Esophagus muscularis mucosa (tissue), 4 donors: ENCODE data around the gene CBX1. TPM values are rescaled to one million over a fixed set of nuclear protein-coding genes. Genes with fewer than 3 reads are reported as not detected.

Source experiments
- DNase-seq: peaks from one replicate; pipeline ENCODE4 v3.0.0-alpha.2; 2017; ENCODE audit errors: extremely low spot score
- H3K27ac ChIP-seq, 4 donors: fragments of 200-600 bp; sonication (generic); replicated peaks in 1 of 4; 1 replicate in 3 of 4; 2 replicates in 1 of 4; pipeline ENCODE4 v1.5.1; 2016 to 2019; ENCODE audit warnings: mild to moderate bottlenecking in 1 of 4
- H3K27me3 ChIP-seq, 4 donors: fragments of 200-600 bp; sonication (generic); one replicate each; pipeline versions ENCODE4 v1.5.1 to v1.6.0; 2016 to 2019
- H3K36me3 ChIP-seq, 4 donors: fragments of 200-600 bp; sonication (generic); one replicate each; pipeline ENCODE4 v1.5.1; 2016 to 2019
- H3K4me1 ChIP-seq, 4 donors: fragments of 200-600 bp; sonication (generic); one replicate each; pipeline ENCODE4 v1.5.1; 2016 to 2019
- H3K4me3 ChIP-seq, 4 donors: fragments of 200-600 bp; sonication (generic); 1 replicate in 2 of 4; 2 replicates in 2 of 4; pipeline ENCODE4 v1.5.1; 2016 to 2019; ENCODE audit warnings: mild to moderate bottlenecking in 4 of 4, moderate library complexity in 1 of 4
- H3K9me3 ChIP-seq, 4 donors: fragments of 200-600 bp; sonication (generic); 1 replicate in 3 of 4; 2 replicates in 1 of 4; pipeline ENCODE4 v1.5.1; 2016 to 2019
- EP300 ChIP-seq: sonication (generic); formaldehyde crosslinking; IDR thresholded peaks from one replicate; pipeline ENCODE4 v1.6.1; 2017; ENCODE audit warnings: antibody characterized with exemption
- POLR2A ChIP-seq: fragments of 450-650 bp; IDR thresholded peaks from one replicate; pipeline ENCODE4 v1.6.1; 2017; ENCODE audit warnings: antibody characterized with exemption, moderate library complexity, mild to moderate bottlenecking, low read depth
- POLR2AphosphoS5 ChIP-seq, 2 donors: sonication (generic); formaldehyde crosslinking; IDR thresholded peaks; one replicate each; pipeline ENCODE4 v1.6.1; 2017; ENCODE audit warnings: antibody characterized with exemption in 2 of 2
- WGBS: methylation state at CpG from one replicate; pipeline ENCODE4 v1.1.5; 2018; 5-methylcytosine and 5-hydroxymethylcytosine counted together
- intact Hi-C: fragments of 100-400 bp; cut with DNase I; formaldehyde crosslinking; loops from one replicate; pipeline ENCODE4 v1.15.1; 2023
- total RNA-seq, 4 donors: library from RNA; depleted of rRNA; stranded (reverse); fragments of >200 nt; gene quantifications; one replicate each; pipeline versions ENCODE4 v1.1.0 to v1.2.1, GENCODE V29; 2016
- TF ChIP-seq, protein P1 (sequence below), 3 experiments: fragments of 200-600 bp in 2 of 3; fragments of 450-650 bp in 1 of 3; sonication (generic) in 2 of 3; IDR thresholded peaks; one replicate each; pipeline ENCODE4 v1.5.1; 2017 to 2019; ENCODE audit warnings: antibody characterized with exemption in 3 of 3, mild to moderate bottlenecking in 2 of 3, moderate library complexity in 1 of 3

The CBX1 gene
- total RNA-seq, 4 donors from 2014 or later: 32.1 to 59.5 (median 39.7) TPM

DNA sequence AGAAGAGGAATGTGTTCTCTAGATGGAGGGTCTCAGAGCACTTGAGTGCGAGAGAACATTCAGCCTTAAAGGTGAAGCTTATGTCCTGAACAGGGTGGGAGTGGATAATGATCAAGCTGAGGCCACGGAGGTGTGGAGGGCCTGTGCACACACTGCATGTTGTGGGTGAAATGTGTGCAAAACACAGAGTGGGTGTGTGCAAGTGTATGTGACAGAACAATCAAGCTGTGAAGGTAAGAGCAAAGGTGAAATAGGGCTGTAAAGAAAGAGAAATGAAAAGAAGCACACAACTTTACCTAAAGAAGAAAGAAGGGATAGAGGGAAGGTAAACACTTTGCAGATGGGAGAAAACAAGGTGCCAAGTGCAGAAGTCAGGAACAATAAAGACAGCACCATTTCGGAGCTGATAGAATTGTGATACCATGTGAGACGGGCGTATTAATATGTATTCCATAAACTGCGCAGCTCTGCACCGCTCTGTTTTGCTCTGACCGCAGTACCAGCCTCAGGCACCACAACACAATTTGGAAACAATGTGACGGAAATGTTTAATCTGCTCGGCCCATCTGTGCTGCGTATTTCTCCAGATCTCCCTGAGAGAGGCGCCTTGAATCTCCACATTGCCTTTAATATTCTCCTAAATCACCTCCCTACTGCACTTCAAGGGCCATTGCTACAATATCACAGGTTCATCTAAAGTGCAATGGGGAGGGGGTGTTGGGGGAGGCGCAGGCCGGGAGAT is 46.9 kb upstream of the CBX1 start:
- TF ChIP-seq EP300 (no peak), POLR2AphosphoS5 (IDR thresholded peaks at IDR 0.05) (no peak), POLR2A (no peak)
- TF ChIP-seq, protein P1, sequence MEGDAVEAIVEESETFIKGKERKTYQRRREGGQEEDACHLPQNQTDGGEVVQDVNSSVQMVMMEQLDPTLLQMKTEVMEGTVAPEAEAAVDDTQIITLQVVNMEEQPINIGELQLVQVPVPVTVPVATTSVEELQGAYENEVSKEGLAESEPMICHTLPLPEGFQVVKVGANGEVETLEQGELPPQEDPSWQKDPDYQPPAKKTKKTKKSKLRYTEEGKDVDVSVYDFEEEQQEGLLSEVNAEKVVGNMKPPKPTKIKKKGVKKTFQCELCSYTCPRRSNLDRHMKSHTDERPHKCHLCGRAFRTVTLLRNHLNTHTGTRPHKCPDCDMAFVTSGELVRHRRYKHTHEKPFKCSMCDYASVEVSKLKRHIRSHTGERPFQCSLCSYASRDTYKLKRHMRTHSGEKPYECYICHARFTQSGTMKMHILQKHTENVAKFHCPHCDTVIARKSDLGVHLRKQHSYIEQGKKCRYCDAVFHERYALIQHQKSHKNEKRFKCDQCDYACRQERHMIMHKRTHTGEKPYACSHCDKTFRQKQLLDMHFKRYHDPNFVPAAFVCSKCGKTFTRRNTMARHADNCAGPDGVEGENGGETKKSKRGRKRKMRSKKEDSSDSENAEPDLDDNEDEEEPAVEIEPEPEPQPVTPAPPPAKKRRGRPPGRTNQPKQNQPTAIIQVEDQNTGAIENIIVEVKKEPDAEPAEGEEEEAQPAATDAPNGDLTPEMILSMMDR (IDR thresholded peaks at IDR 0.05): no peak
- WGBS: 59% methylated on average over 14 of the region's 14 CpGs
- intact Hi-C loops: no loop called here

DNA sequence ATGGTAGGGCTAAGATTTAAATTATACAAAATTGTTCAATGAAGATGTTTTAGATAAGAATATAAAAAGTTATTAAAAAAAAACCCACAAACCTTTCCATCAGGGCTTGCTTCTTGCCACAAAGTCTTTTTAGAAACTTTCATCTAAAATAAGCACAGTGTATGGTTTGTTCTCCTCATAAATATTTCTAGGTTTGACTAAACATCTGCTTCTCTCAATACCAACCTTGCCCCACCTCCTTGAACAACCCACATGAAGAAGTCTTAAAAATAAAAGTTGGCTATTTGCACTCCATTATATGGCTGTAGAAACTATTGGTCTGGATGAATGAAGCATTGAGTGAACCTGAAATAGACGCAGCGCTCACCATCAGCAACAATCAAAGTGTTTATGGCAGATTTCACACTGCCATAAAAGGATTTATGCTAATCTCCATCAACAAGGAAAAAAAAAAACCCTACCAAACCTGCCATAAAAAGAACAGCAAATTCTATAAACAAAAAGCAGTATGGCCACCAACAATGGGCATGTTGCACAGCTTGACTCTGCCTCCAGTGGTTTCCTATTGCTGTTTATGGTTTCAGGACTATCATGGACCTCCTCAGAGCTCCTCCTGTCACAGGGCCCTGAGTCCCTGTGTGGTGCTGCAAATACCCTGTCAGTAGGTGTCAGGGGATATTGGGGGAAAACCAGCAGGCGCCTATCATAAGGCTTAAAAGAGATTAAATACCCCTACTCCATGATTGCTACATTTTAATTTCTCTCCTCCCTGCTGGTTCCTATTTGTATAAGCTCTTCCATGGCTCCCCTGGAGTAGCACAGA is 43.9 kb upstream of the CBX1 start:
- TF ChIP-seq POLR2AphosphoS5 (IDR thresholded peaks at IDR 0.05) (no peak), POLR2A (no peak), EP300 (no peak)
- TF ChIP-seq, protein P1 (IDR thresholded peaks at IDR 0.05): no peak
- Histone ChIP-seq H3K27ac (no peak overlapping the region), H3K4me3 (no peak overlapping the region), H3K36me3 (no peaks in the 10 kb centered on the region), H3K9me3 (no peaks in the 10 kb centered on the region), H3K27me3 (peaks cover 0 to 91% (median 13%) of the 10 kb centered on the region in 4 donors), H3K4me1 (no peaks in the 10 kb centered on the region)
- 94% methylated on average over 3 of the region's 3 CpGs for WGBS
- no peak for DNase-seq
- intact Hi-C loops: no loop called here

More for the DNA sequence above, 46.9 kb upstream of the CBX1 start:
- no peaks in the 10 kb centered on the region for H3K4me1 ChIP-seq
- no peaks in the 10 kb centered on the region for H3K9me3 ChIP-seq
- no peak for DNase-seq
- H3K36me3 ChIP-seq: no peaks in the 10 kb centered on the region
- H3K27me3 ChIP-seq: peaks cover 0 to 90% (median 15%) of the 10 kb centered on the region in 4 donors
- no peak overlapping the region for H3K4me3 ChIP-seq
- H3K27ac ChIP-seq: no peak overlapping the region

DNA sequence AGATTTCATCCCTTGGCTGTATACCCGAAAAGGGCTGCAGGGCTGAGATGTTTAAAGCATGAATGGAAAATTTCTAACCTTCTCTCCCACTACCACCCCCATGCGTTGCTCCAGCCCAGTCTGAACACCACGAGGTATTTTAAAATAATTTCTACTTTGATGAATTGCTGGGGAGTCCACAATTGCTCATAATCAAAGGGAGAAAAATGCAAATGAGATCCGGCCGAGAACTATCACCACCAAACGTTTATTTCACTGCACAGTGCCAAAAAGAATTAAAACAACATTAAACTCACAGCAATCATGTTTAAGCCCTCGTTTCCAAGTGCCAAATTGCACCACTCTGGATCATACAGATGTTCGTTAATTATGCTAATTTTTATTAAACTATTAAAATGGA is 43.0 kb upstream of the CBX1 start:
- peaks cover 0 to 81% (median 11%) of the 10 kb centered on the region in 4 donors for H3K27me3 ChIP-seq
- H3K4me1 ChIP-seq: no peaks in the 10 kb centered on the region
- no peaks in the 10 kb centered on the region for H3K36me3 ChIP-seq
- H3K4me3 ChIP-seq: no peak overlapping the region
- no peak overlapping the region for H3K27ac ChIP-seq
- DNase-seq: no peak
- 46% methylated on average over 8 of the region's 8 CpGs for WGBS
- no peaks in the 10 kb centered on the region for H3K9me3 ChIP-seq
- TF ChIP-seq, protein P1 (IDR thresholded peaks at IDR 0.05): no peak
- TF ChIP-seq POLR2A (no peak), EP300 (no peak), POLR2AphosphoS5 (IDR thresholded peaks at IDR 0.05) (no peak)
- intact Hi-C loops: no loop called here

DNA sequence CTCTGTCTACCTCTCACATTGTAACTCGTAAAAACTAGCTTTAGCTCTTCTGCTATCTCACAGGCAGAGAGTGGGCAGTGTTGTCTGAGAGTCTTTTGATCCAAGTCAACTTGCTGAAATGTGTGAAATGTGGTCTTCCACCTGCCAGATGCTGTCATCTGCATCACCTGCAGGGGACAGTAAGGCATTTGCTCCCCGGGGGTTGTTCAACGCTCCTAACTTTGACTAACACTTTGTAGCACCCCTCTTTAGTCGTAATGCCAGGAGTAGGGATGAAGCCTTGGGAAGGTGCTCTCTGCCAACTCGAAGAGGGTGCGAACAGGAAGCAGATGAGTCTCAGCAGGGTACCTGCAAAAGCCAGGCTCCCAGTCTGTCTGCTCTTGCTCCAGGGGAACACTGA is 42.4 kb upstream of the CBX1 start:
- no peak for DNase-seq
- Histone ChIP-seq H3K27me3 (peaks cover 0 to 75% (median 9%) of the 10 kb centered on the region in 4 donors), H3K9me3 (no peaks in the 10 kb centered on the region), H3K4me1 (no peaks in the 10 kb centered on the region), H3K4me3 (no peak overlapping the region), H3K36me3 (no peaks in the 10 kb centered on the region), H3K27ac (no peak overlapping the region)
- TF ChIP-seq POLR2A: no peak
- no peak for TF ChIP-seq EP300
- TF ChIP-seq POLR2AphosphoS5 (IDR thresholded peaks at IDR 0.05): no peak
- TF ChIP-seq, protein P1 (IDR thresholded peaks at IDR 0.05): no peak
- 33% methylated on average over 6 of the region's 6 CpGs for WGBS
- intact Hi-C loops: no loop called here
